IMR-90 (cell line): ENCODE data around the gene TYR. TPM values are rescaled to one million over a fixed set of nuclear protein-coding genes. Genes with fewer than 3 reads are reported as not detected.

Source experiments
- ATAC-seq: fragments of 200-7000 bp; cut with Tn5 transposase; 2 replicates; pipeline ENCODE4 v1.9.1; 2020; ENCODE audit warnings: low read depth, mild to moderate bottlenecking, moderate library complexity
- BruUV-seq: library from RNA; stranded (reverse); fragments of 400-500 nt; replicated peaks from 2 replicates; lab custom pipeline; 2021; lab: Mats Ljungman, UMichigan
- CTCF ChIA-PET: fragments of 300-600 bp; formaldehyde crosslinking; extraction: SDS; loops from one replicate; lab custom pipeline; 2021; ENCODE audit warnings: antibody characterized with exemption; lab: Yijun Ruan, JAX
- POLR2A ChIA-PET: fragments of 300-600 bp; sonication (Branson Sonifier 250); formaldehyde crosslinking; loops from one replicate; lab custom pipeline; 2022; ENCODE audit warnings: antibody characterized with exemption; ENCODE audit not compliant: unreplicated experiment; lab: Charles Lee
- DNase-seq: peaks from one replicate; pipeline ENCODE4 v3.0.0; 2013
- H2AFZ ChIP-seq: replicated peaks from 2 replicates; pipeline ENCODE3; 2013; ENCODE audit warnings: low read length, mild to moderate bottlenecking; ENCODE audit not compliant: poor library complexity
- H2AK5ac ChIP-seq: 2 replicates; pipeline ENCODE4 v1.6.1; 2013; ENCODE audit warnings: low read depth, low read length, inconsistent platforms
- H2AK9ac ChIP-seq: replicated peaks from 2 replicates; pipeline ENCODE3; 2013; ENCODE audit warnings: mild to moderate bottlenecking, low read depth, low read length, moderate library complexity; ENCODE audit not compliant: poor library complexity
- H2BK120ac ChIP-seq: 2 replicates; pipeline ENCODE4 v1.6.1; 2013; ENCODE audit warnings: low read depth, low read length, inconsistent platforms
- H2BK15ac ChIP-seq: 3 replicates; pipeline ENCODE4 v1.6.1; 2013; ENCODE audit warnings: low read depth, low read length, inconsistent platforms
- H2BK20ac ChIP-seq: 2 replicates; pipeline ENCODE4 v1.6.1; 2013; ENCODE audit warnings: low read depth, mild to moderate bottlenecking, inconsistent platforms, low read length, moderate library complexity
- H2BK5ac ChIP-seq: 2 replicates; pipeline ENCODE4 v1.6.1; 2013; ENCODE audit warnings: mild to moderate bottlenecking, low read depth, low read length, inconsistent platforms; ENCODE audit not compliant: poor library complexity, severe bottlenecking
- H3K14ac ChIP-seq: replicated peaks from 2 replicates; pipeline ENCODE4 v1.6.1; 2013; ENCODE audit warnings: low read depth, low read length, inconsistent platforms
- H3K18ac ChIP-seq: 2 replicates; pipeline ENCODE4 v1.6.1; 2013; ENCODE audit warnings: low read depth, low read length, control low read depth
- H3K23ac ChIP-seq: 2 replicates; pipeline ENCODE4 v1.6.1; 2013; ENCODE audit warnings: low read depth, low read length, inconsistent platforms
- H3K27ac ChIP-seq: 2 replicates; pipeline ENCODE4 v1.5.1; 2013; ENCODE audit warnings: mild to moderate bottlenecking, control low read depth, low read length; ENCODE audit not compliant: insufficient read depth
- H3K27me3 ChIP-seq: 2 replicates; pipeline ENCODE4 v1.6.1; 2013; ENCODE audit warnings: low read length; ENCODE audit not compliant: control insufficient read depth, insufficient read depth
- H3K36me3 ChIP-seq: 2 replicates; pipeline ENCODE4 v1.6.1; 2013; ENCODE audit warnings: low read length, mixed read lengths; ENCODE audit not compliant: control insufficient read depth, insufficient read depth
- H3K4ac ChIP-seq: 2 replicates; pipeline ENCODE4 v1.6.1; 2013; ENCODE audit warnings: low read depth, low read length, inconsistent platforms
- H3K4me1 ChIP-seq: 2 replicates; pipeline ENCODE4 v1.6.1; 2013; ENCODE audit warnings: low read length, mixed read lengths; ENCODE audit not compliant: control insufficient read depth, insufficient read depth
- H3K4me2 ChIP-seq: 2 replicates; pipeline ENCODE4 v1.6.1; 2013; ENCODE audit warnings: low read depth, mild to moderate bottlenecking, control low read depth, low read length, moderate library complexity
- H3K4me3 ChIP-seq: 2 replicates; pipeline ENCODE4 v1.5.1; 2013; ENCODE audit warnings: low read depth, mild to moderate bottlenecking, control low read depth, low read length, moderate library complexity; ENCODE audit not compliant: insufficient read depth
- H3K56ac ChIP-seq: 2 replicates; pipeline ENCODE4 v1.6.1; 2013; ENCODE audit warnings: low read length, inconsistent platforms; ENCODE audit not compliant: insufficient read depth; ENCODE audit errors: extremely low read depth
- H3K79me1 ChIP-seq, 2 experiments: 2 replicates each; pipeline ENCODE4 v1.6.1; 2013; ENCODE audit warnings: low read length in 2 of 2, inconsistent platforms in 1 of 2, low read depth in 1 of 2
- H3K9ac ChIP-seq: 2 replicates; pipeline ENCODE4 v1.6.1; 2013; ENCODE audit warnings: low read depth, low read length, control low read depth
- H3K9me1 ChIP-seq: 2 replicates; pipeline ENCODE4 v1.6.1; 2013; ENCODE audit warnings: low read length, inconsistent platforms; ENCODE audit not compliant: insufficient read depth
- H3K9me3 ChIP-seq: 2 replicates; pipeline ENCODE4 v1.6.1; 2013; ENCODE audit warnings: low read length; ENCODE audit not compliant: control insufficient read depth, insufficient read depth
- H4K20me1 ChIP-seq: 2 replicates; pipeline ENCODE4 v1.6.1; 2013; ENCODE audit warnings: low read length, inconsistent platforms; ENCODE audit not compliant: insufficient read depth
- H4K5ac ChIP-seq: 2 replicates; pipeline ENCODE4 v1.6.1; 2013; ENCODE audit warnings: mild to moderate bottlenecking, low read depth, low read length, control low read depth
- H4K8ac ChIP-seq, 2 experiments: 2 replicates each; pipeline ENCODE4 v1.6.1; 2013; ENCODE audit warnings: low read depth in 2 of 2, low read length in 2 of 2, control low read depth in 1 of 2, inconsistent platforms in 1 of 2
- H4K91ac ChIP-seq: 2 replicates; pipeline ENCODE4 v1.6.1; 2013; ENCODE audit warnings: low read depth, low read length, inconsistent platforms; ENCODE audit not compliant: insufficient read depth
- BHLHE40 ChIP-seq: fragments of 150-350 bp; IDR thresholded peaks from 2 replicates; pipeline ENCODE4 v1.6.1; 2016; ENCODE audit warnings: mild to moderate bottlenecking, low read depth, low read length
- CTCF ChIP-seq: conservative IDR thresholded peaks from 2 replicates; pipeline ENCODE4 v1.5.1; 2012; ENCODE audit warnings: mild to moderate bottlenecking, low read depth, low read length, improper control_type of control experiment
- MAZ ChIP-seq: IDR thresholded peaks from 2 replicates; pipeline ENCODE4 v1.6.1; 2012; ENCODE audit warnings: low read depth, mild to moderate bottlenecking, low read length, improper control_type of control experiment, moderate library complexity, borderline replicate concordance
- MXI1 ChIP-seq: IDR thresholded peaks from 2 replicates; pipeline ENCODE4 v1.6.1; 2012; ENCODE audit warnings: low read depth, mild to moderate bottlenecking, low read length, moderate library complexity, borderline replicate concordance
- POLR2A ChIP-seq: IDR thresholded peaks from 2 replicates; pipeline ENCODE4 v1.6.1; 2012; ENCODE audit warnings: mild to moderate bottlenecking, low read depth, low read length
- USF2 ChIP-seq: fragments of 150-350 bp; IDR thresholded peaks from 2 replicates; pipeline ENCODE4 v1.6.1; 2017; ENCODE audit warnings: mild to moderate bottlenecking, antibody characterized with exemption, low read length, low read depth
- WGBS, 2 experiments: methylation state at CpG; one replicate each; pipeline versions ENCODE4 v1.1.5 to v1.1.7; 2013; ENCODE audit warnings: missing lambda C conversion rate in 2 of 2; ENCODE audit not compliant: insufficient read length in 1 of 2; ENCODE audit errors: extremely low coverage in 2 of 2; 5-methylcytosine and 5-hydroxymethylcytosine counted together
- dilution Hi-C: fragments of 300-500 bp; cut with HindIII; formaldehyde crosslinking; loops from one replicate; pipeline ENCODE4 v1.14.3; 2018; ENCODE audit warnings: low sequenced_read_pairs; ENCODE audit not compliant: unreplicated experiment
- in situ Hi-C: fragments of 300-500 bp; cut with MboI; formaldehyde crosslinking; loops from 3 replicates; pipeline ENCODE4 v1.14.3; 2019; ENCODE audit warnings: low sequenced_read_pairs, inconsistent platforms, mixed read lengths
- intact Hi-C: fragments of 100-400 bp; cut with micrococcal nuclease; formaldehyde crosslinking; loops from 2 replicates; pipeline ENCODE4 v1.10.0; 2022
- polyA plus RNA-seq, 3 experiments: library from polyadenylated mRNA; depleted of rRNA; stranded (reverse); fragments of >200 nt; gene quantifications; 2 replicates each; pipeline ENCODE4 v1.2.3, GENCODE V29; 2012; ENCODE audit warnings: low replicate concordance in 1 of 3
- total RNA-seq: library from RNA; depleted of rRNA; stranded (reverse); fragments of >200 nt; gene quantifications from 2 replicates; pipeline ENCODE4 v1.2.3, GENCODE V29; 2012
- TF ChIP-seq, protein P1 (sequence below): fragments of 150-350 bp; IDR thresholded peaks from 2 replicates; pipeline ENCODE4 v1.6.1; 2016; ENCODE audit warnings: low read depth, mild to moderate bottlenecking, low read length, moderate library complexity, borderline replicate concordance

TYR gene
- total and polyA plus RNA-seq, 2 of the 4 experiments (the other 2 are of a cell fraction), result not detected

DNA sequence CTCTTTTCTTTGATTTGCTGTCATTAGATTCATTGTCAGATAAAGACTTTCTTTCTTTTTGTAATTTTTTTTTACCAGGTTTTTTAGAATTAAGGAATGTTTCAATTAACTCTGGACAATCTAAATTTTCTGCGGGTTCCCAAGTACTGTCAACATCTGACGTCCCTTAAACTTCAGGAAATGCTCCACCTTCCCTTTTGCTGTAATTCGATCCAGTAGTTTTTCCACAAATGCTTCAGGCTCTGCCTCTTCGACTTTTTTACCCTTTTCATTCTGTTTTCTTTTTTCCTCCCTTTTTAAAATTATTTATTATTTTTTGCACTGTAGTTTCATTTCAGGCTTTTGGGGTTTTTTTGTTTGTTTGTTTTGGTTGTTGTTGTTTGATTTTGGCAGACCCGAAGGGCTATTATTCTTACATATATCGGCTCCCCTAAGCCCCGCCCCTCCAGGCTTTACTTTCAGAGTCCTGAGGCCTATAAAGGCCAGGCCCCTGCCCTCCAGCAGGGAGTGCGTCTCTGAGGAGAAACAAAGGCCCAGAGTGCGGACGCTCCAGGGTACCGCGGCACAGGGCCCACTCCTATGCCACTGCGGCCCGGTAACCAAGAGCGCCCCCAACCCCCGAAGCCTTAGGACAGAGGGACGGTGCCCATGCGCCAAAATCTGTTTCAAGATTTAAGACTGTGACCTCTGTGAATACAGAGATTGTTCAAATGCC is 116.4 kb downstream of the TYR start:
- peak; percentile 82 for ATAC-seq
- in situ Hi-C loops (no loop called here), dilution Hi-C loops (no loop called here), intact Hi-C loops (no loop called here)
- H3K27ac ChIP-seq, result no peak overlapping the region
- no peaks in the 10 kb centered on the region for H3K27me3 ChIP-seq
- H3K56ac ChIP-seq, result no peak overlapping the region
- TF ChIP-seq, protein P1, sequence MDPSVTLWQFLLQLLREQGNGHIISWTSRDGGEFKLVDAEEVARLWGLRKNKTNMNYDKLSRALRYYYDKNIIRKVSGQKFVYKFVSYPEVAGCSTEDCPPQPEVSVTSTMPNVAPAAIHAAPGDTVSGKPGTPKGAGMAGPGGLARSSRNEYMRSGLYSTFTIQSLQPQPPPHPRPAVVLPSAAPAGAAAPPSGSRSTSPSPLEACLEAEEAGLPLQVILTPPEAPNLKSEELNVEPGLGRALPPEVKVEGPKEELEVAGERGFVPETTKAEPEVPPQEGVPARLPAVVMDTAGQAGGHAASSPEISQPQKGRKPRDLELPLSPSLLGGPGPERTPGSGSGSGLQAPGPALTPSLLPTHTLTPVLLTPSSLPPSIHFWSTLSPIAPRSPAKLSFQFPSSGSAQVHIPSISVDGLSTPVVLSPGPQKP, result no peak
- TF ChIP-seq BHLHE40, result no peak
- TF ChIP-seq POLR2A, result no peak
- TF ChIP-seq CTCF, result no peak
- TF ChIP-seq MAZ, result no peak
- TF ChIP-seq MXI1, result no peak
- no peak for TF ChIP-seq USF2
- H3K18ac ChIP-seq, result no peak overlapping the region
- H4K20me1 ChIP-seq, result no peaks in the 10 kb centered on the region
- peak overlapping the region; percentile 39 for H4K5ac ChIP-seq
- ChIA-PET CTCF (no interaction called here), POLR2A (no interaction called here)
- no peak overlapping the region for H2AK9ac ChIP-seq
- no peak overlapping the region for H3K9ac ChIP-seq
- peak overlapping the region; percentile 85 for H2AFZ ChIP-seq
- no peaks in the 10 kb centered on the region for H3K9me1 ChIP-seq
- peak overlapping the region in 1 of 2 experiments; percentile 56; a peak in 1 of 4 replicates for H4K8ac ChIP-seq
- no peaks in the 10 kb centered on the region for H3K79me1 ChIP-seq
- H3K9me3 ChIP-seq, result no peaks in the 10 kb centered on the region
- peak overlapping the region; percentile 24; the same call in 1 of the 2 replicates for H2BK120ac ChIP-seq
- no peak overlapping the region for H2BK20ac ChIP-seq
- no peak overlapping the region for H3K23ac ChIP-seq
- no peak overlapping the region for H2AK5ac ChIP-seq
- H2BK5ac ChIP-seq, result no peak overlapping the region
- peak; percentile 12 for DNase-seq
- H3K14ac ChIP-seq, result no peak overlapping the region
- H3K4me1 ChIP-seq, result no peaks in the 10 kb centered on the region
- no peak overlapping the region for H4K91ac ChIP-seq
- no TSS peak for BruUV-seq
- H3K4me2 ChIP-seq, result peak overlapping the region; percentile 29
- no peak overlapping the region for H3K4ac ChIP-seq
- peak overlapping the region; percentile 33; the same call in 1 of the 2 replicates for H3K4me3 ChIP-seq
- WGBS, 2 experiments, result 50% methylated on average over 4 of the region's 18 CpGs; no CpG with 5 or more reads in 1 of the 2 experiments
- H2BK15ac ChIP-seq, result no peak overlapping the region
- no peaks in the 10 kb centered on the region for H3K36me3 ChIP-seq
